HG03108 (cell line): ENCODE measurements around the gene SEMA3C.

Experiments
- ATAC-seq: cut with Tn5 transposase; IDR thresholded peaks from one replicate; pipeline ENCODE4 v1.9.1; 2021; ENCODE audit warnings: moderate library complexity; ENCODE audit not compliant: unreplicated experiment

The SEMA3C gene

DNA sequence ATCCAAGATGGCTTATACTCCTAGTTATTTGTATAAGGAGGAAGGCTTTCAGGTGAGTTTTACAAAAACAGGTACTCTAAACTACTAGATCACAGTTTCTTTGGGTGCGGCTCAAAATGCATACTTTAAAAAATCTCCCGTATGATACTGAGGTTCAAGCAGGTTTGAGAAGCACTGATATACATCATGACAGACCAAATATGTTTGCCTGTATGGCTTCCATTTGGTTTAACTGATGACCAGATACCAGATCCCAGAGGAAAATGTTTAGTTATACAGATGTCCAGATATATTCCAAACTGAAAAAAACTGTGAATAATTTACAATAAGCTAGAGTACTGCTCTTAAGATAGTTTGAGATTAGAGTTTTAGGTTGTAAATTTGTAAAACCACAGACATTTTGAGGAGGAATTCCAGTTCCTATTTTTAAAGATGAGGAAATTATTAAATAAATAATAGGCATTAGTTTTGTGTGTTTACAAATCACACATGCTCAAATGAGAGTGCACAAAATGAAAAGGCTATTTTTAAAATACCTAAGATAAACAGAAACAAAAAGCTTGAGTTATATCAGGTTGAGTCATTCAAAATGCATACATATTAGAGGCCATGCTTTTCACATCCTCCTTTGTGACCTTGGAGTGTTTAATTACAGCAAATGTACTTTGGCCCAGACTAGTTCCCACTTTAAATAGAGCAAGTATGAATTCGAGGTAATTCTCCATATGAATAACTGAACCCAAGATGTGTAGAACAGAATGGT lies 60.5 kb downstream of the SEMA3C start:
- ATAC-seq: no peak

DNA sequence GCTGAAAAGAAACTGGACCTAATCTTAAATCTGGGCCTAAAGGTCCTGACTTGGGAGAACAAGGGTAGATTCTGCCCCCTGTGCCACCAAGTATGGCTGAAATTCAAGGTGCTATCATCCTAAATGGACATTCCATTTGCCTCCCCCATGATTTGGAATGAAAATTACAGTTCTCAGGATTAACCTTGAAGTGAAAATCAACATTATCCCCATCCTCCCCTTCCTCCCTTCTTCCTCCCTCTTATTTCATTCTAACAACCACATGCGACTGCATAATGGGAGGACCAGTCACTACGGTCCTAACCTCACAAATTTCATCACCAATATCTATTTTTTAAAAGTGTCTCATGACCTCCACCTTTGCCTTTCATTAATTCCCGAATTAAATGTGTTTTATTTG lies 62.1 kb downstream of the SEMA3C start:
- no peak for ATAC-seq

DNA sequence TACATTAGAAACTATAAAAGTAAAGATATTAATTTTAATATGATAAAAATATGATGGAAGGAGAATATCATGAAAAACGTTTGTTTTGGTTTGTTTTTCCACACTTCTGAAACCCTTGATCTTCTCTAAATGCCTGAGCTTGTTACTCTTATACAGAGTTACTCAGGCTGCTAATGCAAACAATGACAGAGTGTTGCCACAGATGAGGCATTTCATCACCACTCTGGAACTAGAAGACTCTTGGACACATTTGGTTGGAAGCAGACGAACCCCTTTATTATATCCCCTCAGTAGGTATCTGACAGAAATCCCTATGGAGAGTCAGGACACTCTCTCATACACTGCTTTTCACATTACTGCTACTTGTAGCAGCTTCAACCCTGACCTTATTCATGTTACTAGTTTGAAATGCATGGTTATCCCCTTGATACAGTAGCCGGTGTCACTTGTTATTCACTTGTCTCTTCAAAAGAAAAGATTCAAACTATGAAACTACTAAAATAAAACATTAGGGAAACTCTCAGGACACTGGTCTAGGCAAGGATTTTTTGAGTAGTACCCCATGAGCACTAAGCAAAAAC lies 66.9 kb downstream of the SEMA3C start:
- no peak for ATAC-seq

DNA sequence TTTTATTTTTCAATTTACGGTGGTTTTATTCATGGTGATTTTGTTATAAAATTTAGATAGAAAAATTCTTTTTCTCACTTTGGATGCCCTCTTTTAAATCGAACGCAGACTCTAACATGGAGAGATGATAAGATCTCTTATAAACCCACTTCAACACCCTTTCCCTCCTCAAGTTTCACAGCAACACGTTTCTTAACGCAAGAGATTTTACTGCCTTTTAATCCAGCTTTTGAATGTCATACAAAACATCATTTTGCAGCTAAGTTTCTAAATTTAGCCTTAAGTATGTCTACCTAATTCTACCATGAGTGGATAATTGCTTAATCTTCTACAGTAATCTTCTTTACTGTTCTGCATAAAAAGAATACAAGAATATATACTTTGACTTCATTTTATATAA lies 70.0 kb downstream of the SEMA3C start:
- ATAC-seq: no peak

DNA sequence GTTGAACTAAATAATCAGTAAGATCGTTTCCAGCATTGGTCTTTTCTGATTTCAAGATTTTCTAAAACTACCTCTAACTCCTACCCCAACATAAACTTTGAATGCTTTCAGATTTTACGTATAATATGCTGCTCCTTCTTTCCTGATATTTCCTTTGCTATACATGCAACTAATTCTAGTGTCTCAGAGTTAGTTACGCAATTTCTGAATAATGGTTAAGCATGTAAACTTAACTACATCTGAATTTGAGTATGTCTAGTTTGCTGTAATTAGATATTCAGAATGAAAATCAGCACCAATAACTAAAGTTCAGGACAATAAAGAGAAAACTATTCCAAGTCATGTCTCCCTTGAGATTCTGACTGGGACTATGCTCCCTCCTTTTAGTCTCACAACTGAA lies 71.0 kb downstream of the SEMA3C start:
- no peak for ATAC-seq

DNA sequence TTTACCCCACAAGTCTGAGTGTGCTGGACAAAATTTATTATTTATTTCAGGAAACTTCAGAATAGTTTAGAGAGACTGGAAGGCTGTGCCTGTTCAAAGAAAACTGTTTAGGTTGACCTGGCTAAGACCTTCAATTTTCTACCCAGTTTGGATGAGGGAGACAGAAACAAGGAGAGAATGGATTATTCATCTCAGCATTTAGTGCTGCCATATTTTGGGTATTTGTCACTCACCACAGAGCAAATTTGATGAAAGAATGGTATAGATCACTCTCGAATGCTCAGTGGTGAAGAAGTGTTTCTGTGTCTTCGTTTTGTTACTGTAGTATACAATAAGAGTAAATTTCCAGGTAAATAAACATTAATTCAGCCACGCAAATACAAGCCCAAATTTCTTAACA lies 71.8 kb downstream of the SEMA3C start:
- ATAC-seq: no peak

DNA sequence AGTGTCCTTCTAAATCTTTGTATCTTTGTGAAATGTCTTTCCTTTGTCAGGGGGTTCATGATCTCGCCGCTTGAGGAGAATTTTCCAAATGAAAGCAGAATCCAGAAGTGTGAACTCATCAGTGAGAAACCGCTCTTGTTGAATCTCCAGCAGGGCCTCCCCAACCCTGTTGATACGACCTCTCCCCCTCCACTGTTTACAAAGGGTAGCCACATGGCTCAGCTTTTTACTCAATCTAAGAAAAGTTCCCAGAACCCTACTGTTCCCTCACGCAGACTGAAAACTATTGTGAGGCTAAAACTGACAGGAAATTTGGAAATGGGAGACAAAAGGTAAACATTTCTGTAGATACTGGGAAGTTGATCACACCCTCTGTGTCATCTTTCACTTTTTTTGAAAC lies 73.9 kb downstream of the SEMA3C start:
- no peak for ATAC-seq

DNA sequence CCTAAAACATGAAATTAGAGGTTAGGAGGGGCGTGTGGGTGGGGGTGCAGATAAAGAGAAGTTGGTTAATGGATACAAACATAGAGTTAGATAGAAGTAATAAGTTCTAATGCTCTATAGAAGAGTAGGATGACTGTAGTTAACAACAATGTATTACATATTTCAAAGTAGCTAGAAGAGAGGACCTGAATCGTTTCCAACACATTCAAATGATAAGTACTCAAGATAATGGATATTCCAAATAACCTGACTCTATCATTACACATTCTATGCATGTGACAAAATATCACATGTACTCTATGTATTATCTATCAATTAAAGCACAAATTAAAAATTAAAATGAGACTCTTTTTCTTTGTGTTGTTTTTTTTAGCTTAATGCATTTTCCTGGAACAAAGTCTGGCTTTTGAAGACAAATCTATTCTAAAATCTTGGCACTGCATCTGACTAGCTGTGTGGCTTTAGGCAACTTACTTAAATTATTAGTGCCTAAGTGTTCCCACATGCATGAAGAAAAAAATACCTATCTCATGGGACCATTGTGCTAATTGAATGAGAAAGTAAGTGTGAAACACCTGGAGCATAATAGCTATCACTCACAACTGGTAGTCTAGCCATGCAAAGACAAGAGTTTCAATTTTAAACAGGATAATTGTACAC lies 75.7 kb downstream of the SEMA3C start:
- ATAC-seq: no peak

DNA sequence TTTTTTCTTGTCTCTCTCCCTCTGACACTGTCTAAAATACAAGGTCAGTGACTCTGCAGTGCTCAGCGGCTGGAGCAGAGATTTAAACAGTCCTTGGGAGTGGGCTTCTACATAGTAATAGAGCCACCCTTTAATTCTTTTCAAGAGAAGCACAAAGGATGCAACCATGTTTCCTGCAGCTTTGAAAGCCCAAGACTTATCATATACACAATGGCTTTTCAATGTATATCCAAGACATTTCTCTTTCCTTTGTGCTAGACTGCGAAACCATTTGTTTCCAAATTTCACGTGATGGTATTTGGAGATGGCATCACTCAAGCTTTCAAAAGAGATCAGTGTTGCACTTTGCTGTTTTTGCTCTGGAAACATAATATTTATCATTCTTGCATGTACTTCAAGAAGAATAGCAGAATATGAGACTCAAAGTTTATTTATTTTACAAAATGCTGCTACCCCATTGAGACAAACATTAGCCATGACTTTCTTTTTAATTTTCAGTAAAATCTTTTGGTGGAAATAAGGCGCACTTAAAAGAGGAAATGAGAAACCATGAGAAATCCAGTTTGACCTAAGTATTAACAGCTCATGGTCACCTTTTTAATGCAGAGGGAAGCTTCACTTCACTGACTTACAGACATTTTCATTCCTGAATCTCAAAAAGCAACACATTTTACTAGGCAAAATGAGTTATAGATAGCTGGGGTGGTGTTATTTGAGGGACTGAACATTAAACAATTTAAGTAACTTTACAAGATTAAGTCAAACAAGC lies 76.6 kb downstream of the SEMA3C start:
- no peak for ATAC-seq

DNA sequence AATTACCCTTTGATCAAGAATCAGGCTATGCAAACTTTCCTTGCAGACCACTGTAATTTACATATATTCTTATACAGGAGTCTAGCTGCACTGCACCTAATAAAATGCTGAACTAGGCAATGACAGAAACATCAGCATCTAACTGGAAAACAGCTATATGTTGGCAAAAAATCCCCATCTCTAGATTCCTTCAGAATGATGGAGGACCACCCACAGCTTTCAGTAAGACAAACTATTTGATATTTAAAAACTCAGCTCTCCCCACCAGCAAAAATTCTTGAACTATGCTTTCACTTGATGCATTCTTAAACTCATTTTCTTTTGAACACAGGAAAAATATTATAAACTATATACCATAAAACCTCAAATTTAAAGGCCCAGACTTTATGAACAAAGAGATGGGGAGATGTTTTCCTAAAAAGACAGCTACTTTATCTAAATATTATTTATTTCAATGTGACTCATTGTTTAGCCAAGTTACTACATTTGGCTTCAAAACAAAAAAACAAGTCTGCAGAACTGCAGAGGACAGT lies 77.4 kb downstream of the SEMA3C start:
- ATAC-seq: no peak

DNA sequence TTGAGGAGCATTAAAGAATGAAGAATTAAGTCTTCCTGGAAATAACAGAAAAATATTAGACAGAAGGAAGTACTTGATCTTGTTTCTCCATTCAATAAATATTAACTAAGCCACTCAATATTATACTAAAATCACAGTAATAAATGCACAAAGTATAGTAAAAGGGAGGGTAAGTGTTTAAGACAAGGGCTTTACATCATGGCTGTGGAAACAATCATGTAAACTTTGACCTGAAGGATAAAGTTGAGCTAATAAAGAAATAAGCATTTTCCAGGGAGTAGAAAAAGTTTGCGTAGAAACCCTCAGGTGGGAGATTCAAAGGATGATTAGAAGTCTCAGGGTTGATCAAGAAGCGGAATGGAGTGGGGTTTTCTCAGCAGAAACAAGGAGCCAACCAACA lies 78.2 kb downstream of the SEMA3C start:
- ATAC-seq: no peak

DNA sequence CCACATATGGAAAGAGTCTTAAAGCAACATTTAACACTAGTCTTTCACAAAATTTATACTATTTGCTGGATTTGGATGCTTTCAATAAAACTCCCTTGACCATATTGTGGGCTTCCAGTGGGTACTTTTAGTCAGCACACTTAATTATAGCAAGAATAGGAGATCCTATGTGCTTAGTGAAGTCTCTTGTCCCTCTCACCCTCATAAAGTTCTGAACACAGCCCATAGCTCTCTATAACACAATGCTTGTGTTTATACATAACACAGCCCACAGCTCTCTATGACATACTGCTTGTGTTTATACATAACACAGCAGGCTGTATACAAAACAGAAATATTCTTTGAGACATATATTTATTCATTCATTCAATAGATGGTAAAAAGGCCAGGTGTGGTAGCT lies 79.0 kb downstream of the SEMA3C start:
- no peak for ATAC-seq

DNA sequence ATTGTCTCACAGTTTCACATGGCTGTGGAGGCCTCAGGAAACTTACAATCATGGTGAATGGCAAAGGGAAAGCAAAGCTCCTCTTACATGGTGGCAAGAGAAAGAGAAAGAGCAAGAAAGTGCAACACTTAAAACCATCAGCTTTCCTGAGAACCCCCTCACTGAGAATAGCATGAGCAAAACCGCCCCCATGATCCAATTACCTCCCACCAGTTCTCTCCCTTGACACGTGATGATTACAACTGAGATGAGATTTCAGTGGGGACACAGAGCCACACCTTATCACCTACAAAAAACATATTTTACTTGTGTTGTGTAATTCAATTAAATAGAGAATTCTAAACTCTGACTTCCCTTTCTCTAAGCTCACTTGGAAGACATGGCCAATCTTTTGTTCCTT lies 80.2 kb downstream of the SEMA3C start:
- no peak for ATAC-seq

DNA sequence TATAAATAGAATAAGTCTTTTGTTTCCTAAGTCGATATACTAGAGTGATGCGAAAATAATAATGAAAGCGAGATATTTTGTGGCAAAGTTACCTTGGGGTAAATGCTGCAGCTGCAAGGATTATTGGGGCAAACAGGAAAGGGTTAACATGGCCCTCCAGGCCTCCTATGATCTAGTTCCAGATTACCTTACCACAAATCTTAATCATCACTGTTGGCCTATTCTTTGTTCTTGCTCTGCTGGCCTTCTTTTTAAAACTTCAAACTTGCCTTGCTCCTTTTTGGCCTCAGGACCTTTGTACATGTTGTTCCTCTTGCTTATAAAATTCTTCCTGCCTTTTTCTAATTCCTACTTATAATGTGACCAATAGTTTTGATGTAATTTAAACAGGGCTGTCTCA lies 81.5 kb downstream of the SEMA3C start:
- ATAC-seq: no peak

DNA sequence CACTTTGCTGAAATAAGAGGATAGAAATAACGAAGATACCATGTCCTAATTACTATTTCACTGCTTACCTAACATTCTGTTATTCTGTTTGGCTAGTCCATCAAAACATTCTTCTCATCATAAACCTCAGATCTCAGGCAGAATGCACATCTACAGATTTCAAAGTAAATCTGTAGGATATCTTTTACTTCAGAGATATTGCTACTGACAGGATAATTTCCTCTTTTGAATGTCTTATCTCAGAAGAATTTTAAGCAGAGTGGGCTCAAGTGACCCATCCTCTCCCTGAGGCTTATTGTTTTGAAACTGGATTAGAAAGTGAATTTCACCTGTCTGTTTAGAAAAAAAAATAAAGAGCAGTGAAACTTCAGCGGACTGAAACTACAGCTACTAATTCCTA lies 83.6 kb downstream of the SEMA3C start:
- no peak for ATAC-seq

DNA sequence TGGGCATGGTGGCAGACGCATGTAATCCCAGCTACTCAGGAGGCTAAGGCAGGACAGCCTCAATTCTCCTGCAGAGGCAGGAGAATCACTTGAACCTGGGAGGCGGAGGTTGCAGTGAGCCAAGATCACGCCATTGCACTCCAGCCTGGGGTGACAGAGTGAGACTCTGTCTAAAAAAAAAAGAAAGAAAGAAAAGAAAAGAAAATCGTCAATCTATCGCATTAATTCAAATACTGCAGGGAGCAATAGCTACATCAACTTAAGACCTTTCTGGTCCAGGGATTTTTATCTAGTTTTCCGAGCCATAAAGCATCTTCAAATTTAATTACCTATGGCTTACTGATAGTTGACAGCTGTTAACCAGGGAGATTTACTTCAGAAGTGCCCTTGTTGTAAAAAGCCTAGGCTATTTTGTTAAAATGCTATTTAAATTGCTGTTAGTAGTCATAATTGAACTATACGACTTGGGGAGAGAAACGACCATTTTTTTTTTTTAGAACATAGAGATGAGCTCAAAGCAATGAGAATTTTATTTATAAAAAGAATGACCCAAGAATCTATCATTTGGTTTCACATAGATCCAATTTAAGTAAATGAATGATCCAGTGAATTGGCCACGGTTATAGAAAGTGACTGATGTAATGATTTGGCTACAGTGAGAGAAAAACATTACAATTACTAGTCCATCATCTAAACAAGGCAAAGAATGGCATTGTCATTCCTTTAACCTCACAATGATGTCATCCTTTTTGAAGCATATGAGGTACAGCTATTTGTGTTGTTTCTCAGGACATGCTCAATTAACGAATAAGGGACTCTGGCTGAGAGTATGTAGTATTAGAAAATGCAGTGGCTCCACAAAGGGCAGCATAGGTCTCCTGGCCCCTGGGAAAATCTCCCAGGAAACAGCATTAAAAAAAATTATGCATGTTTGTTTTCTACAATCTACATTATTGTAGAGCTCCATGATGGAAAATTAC lies 85.3 kb downstream of the SEMA3C start:
- no peak for ATAC-seq

DNA sequence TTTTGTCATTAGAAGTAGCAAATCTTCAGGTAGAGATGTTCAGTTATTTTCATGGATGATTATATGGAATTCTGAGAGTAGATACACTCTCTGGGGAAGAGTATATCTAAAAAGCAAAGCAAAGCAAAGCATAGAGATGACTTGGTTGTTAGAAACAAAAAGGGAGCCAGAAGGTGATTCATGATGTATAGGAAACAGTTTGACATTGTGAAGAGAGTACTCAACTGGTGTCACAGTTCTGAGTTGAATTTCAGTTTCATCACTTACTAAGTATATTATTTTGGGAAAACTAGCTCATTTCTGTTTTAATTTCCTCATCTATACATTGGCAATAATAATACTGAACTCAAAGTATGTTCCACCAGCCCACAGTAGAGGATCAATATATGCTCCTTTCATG lies 86.8 kb downstream of the SEMA3C start:
- ATAC-seq: no peak

DNA sequence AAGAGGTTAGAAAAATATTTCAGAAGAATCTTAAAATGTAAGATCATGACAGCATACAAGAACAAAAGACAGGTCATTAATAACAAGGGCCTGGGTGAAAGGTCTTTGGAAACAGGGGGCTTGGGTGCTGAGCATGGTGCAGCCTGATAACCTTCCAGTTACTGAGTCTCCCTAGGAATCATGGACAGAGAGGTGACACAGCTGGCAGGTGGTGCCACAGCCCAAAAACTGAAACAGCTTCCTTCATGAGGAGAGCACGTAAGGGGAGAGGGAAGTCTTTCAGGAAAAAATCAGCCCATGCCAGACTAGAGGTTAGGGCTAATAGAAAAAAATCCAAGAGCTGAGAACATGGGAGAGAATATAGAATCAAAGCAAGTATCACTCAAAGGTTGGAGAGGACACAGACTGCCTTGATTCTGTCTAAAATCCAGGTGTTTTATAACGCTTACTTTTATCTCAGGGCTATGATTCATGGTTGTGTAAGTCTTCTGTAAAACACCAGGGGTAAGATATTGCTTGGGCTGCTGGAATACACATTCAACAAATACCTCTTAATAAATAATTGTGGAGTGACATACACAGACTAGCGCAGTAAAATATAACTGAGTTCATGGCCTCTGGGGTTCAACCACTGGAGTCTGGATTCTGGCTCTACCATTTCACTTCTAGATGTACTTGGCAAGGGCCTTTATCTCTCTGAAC lies 88.1 kb downstream of the SEMA3C start:
- ATAC-seq: no peak

DNA sequence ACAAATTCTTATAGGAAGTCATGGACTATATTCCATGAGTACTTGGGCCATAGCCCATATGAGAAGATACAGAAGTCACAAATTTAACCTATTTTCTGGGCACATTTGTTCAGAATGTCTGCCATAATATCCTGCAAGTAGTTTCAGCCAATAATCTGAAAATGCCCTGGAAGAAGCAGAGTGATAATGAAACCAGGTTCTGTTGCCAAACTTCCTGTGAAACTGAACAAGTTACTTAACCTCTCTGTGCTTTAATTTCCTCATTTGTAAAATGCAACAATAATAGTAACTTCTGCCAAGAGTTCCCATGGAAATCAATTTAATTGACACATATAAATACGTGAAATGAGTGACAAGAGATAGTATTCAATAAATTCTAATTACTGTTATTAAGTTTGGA lies 88.8 kb downstream of the SEMA3C start:
- ATAC-seq: no peak

DNA sequence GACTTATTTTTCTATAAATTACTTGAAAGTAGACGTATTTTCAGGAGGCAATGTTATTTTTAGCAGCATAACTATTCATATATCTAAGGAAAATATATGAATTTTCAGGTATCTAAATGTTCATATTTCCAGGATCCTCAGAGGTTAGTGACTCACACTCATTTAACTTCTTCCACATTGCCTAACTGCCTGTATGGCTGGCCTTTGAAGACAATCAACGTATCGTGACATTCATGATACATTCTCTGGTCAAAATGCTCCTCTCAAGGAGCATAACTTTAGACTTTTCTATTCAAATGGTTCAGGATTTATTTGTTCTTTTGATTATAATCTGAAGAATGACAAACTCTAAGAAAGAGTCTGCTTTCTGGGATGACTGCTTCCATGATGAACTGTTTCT lies 89.3 kb downstream of the SEMA3C start:
- ATAC-seq: no peak
